Lung microvascular endothelial cell (primary cell): ENCODE data around the gene IER3. TPM values are rescaled to one million over a fixed set of nuclear protein-coding genes. Genes with fewer than 3 reads are reported as not detected.
"Not testable (repeated sequence)": the region's sequence is repeated elsewhere in the genome, so short reads cannot be mapped to it uniquely, and the experiment has no call there.

Experiments used
- DNase-seq, 2 donors: peaks; one replicate each; pipeline versions ENCODE4 v3.0.0 to v3.0.0-alpha.2; 2010; ENCODE audit warnings: low read depth in 2 of 2
- total RNA-seq: library from RNA; depleted of rRNA; stranded (reverse); fragments of >200 nt; gene quantifications from 2 replicates; pipeline ENCODE4 v1.2.1, GENCODE V29; 2014

The IER3 gene
- total RNA-seq, 1 donor from 2014 or later = 148 TPM

- no peak for DNase-seq
Measured at GRCh38 chr6:30768634-30769087, 24.3 kb upstream of the IER3 start.

- no peak for DNase-seq
Measured at GRCh38 chr6:30767944-30768301, 23.6 kb upstream of the IER3 start.

GRCh38 chr6:30767158-30767943 is 23.0 kb upstream of the IER3 start:
- DNase-seq = no peak

- DNase-seq = peak in 1 of 2 donors; percentile 40
Measured at GRCh38 chr6:30766461-30767157, 22.3 kb upstream of the IER3 start.

GRCh38 chr6:30765495-30765894 is 21.1 kb upstream of the IER3 start:
- peak; percentile 16 to 63 for DNase-seq

- DNase-seq = not testable (repeated sequence)
Measured at GRCh38 chr6:30764490-30765043, 20.2 kb upstream of the IER3 start.

- DNase-seq = peak; percentile 70 to 89
Measured at GRCh38 chr6:30763618-30764489, 19.5 kb upstream of the IER3 start.

- DNase-seq = no peak
Measured at GRCh38 chr6:30763155-30763617, 18.8 kb upstream of the IER3 start.

GRCh38 chr6:30761791-30762429 is 17.6 kb upstream of the IER3 start:
- DNase-seq = peak in 1 of 2 donors; percentile 40

GRCh38 chr6:30760549-30760948 is 16.2 kb upstream of the IER3 start:
- DNase-seq = no peak

GRCh38 chr6:30759575-30760239 is 15.4 kb upstream of the IER3 start:
- DNase-seq = peak; percentile 77 to 87

GRCh38 chr6:30757261-30757904 is 13.0 kb upstream of the IER3 start:
- DNase-seq = peak; percentile 20 to 40

- not testable (repeated sequence) for DNase-seq
Measured at GRCh38 chr6:30756405-30757003, 12.2 kb upstream of the IER3 start.

- peak in 1 of 2 donors; percentile 65 for DNase-seq
Measured at GRCh38 chr6:30754631-30755030, 10.3 kb upstream of the IER3 start.

GRCh38 chr6:30752157-30752927 is 8.0 kb upstream of the IER3 start:
- DNase-seq = peak; percentile 73 to 99

- no peak for DNase-seq
Measured at GRCh38 chr6:30750379-30750668, 6.0 kb upstream of the IER3 start.

- DNase-seq = peak in 1 of 2 donors; percentile 41
Measured at GRCh38 chr6:30749554-30750378, 5.4 kb upstream of the IER3 start.
